Fibroblast of the aortic adventitia (primary cell): ENCODE results near the gene WNT2B. TPM values are rescaled to one million over a fixed set of nuclear protein-coding genes. Genes with fewer than 3 reads are reported as not detected.

Source experiments
- DNase-seq: peaks from one replicate; pipeline ENCODE4 v3.0.0-alpha.2; 2010; ENCODE audit warnings: low read depth
- H3K4me3 ChIP-seq: 2 replicates; pipeline ENCODE4 v1.5.1; 2011; ENCODE audit warnings: low read depth, mild to moderate bottlenecking, control low read depth, low read length, moderate library complexity
- total RNA-seq: library from RNA; depleted of rRNA; stranded (reverse); fragments of >200 nt; gene quantifications from 2 replicates; pipeline ENCODE4 v1.2.3, GENCODE V29; 2012; ENCODE audit warnings: low replicate concordance
- TF ChIP-seq, protein P1 (sequence below): IDR thresholded peaks from 2 replicates; pipeline ENCODE4 v1.5.1; 2011; ENCODE audit warnings: mild to moderate bottlenecking, low read length, control low read depth, inconsistent platforms; ENCODE audit not compliant: insufficient read depth

WNT2B gene
- total RNA-seq, 1 donor: 2.4 TPM

DNA sequence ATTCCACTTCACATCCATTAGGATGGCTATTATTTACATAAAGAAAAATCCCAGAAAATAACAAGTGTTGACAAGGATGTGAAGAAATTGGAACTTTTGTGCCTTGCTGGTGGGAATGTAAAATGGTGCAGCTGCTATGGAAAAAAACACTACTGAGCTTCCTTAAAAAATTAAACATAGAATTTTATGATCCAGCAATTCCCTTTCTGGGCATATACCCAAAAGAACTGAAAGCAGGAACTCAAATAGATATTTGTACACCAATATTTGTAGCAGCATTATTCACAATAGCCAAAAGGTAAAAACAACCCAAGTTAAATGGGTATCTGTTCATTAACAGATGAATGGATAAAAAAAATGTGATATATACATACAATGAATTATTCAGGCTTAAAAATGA lies 45.6 kb downstream of the WNT2B start:
- no peak for DNase-seq
- no peak overlapping the region for H3K4me3 ChIP-seq
- TF ChIP-seq, protein P1, sequence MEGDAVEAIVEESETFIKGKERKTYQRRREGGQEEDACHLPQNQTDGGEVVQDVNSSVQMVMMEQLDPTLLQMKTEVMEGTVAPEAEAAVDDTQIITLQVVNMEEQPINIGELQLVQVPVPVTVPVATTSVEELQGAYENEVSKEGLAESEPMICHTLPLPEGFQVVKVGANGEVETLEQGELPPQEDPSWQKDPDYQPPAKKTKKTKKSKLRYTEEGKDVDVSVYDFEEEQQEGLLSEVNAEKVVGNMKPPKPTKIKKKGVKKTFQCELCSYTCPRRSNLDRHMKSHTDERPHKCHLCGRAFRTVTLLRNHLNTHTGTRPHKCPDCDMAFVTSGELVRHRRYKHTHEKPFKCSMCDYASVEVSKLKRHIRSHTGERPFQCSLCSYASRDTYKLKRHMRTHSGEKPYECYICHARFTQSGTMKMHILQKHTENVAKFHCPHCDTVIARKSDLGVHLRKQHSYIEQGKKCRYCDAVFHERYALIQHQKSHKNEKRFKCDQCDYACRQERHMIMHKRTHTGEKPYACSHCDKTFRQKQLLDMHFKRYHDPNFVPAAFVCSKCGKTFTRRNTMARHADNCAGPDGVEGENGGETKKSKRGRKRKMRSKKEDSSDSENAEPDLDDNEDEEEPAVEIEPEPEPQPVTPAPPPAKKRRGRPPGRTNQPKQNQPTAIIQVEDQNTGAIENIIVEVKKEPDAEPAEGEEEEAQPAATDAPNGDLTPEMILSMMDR: no peak

DNA sequence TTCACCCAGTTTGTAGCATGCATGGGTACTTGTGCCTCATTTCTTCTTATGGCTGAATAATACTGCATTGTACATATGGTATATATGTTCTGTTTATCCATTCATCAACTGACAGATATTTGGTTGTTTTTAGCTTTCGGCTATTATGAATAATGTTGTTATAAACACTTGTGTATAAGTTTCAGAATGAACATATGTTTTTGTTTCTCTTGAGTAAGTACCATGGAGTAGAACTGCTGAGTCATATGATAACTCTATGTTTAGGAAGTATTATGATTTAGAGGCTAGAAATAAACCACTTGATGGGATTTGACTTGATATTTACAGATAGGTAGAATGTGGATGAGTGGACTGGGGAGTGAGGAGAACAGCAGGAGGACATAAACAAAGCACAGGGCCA lies 48.6 kb downstream of the WNT2B start:
- no peak overlapping the region for H3K4me3 ChIP-seq
- peak; percentile 48 for DNase-seq
- TF ChIP-seq, protein P1: no peak

DNA sequence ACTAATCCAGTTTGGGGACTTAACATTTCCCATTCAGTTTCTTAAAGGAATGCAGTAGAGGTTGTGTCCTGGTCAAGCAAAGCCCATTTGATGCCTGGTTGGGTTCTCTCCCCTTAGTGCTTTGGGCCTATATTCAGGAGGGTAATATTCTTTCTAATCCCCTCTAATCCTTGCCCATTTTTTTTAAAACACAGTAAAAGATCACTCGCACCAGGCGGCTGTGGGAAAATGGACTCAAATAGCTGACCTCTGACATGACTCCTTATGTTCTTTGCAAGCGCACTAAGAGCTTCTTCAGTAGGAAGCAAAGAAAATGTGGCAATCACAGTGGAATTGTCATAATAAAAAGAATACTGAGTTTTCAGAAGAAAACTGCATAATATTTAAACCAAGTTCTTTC lies 49.9 kb downstream of the WNT2B start:
- DNase-seq: no peak
- no peak overlapping the region for H3K4me3 ChIP-seq
- TF ChIP-seq, protein P1: no peak

DNA sequence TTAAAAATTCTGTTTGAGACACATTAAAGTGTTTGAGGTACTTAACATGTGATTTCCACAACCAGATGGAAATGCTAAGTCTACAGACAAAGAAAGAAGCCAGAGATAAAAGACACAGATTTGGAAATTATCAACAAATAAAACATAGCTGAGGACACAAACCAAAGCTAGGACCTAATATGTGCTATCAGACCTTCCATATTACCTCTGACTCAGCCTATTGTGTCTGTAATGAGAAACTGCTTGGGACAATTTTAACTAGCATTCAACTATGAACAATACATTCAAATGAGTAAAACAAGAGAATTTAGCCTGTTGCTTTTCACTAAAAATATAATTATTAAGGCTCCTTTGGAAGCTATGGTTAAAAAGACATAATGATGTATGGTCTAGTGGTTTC lies 54.6 kb downstream of the WNT2B start:
- DNase-seq: peak; percentile 56
- TF ChIP-seq, protein P1: no peak
- H3K4me3 ChIP-seq: no peak overlapping the region

DNA sequence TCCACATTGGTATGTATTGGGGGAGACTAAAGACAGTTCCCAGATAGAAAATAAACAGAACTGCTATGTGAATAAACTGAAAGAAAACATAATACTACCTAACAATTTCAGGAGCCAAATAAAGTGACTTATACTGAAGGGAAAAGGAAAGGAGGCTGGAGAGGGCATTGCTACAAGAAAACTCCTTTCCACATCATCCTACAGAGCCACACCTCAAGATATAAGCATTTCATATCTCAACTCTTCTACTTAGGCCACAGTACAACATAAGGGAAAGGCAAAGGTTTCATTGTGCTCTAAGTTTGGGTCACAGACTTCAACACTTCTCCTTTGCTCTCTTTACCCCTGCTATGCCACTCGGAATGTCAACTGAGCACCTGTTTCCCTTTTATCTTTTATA lies 55.3 kb downstream of the WNT2B start:
- TF ChIP-seq, protein P1: no peak
- no peak for DNase-seq
- H3K4me3 ChIP-seq: no peak overlapping the region

DNA sequence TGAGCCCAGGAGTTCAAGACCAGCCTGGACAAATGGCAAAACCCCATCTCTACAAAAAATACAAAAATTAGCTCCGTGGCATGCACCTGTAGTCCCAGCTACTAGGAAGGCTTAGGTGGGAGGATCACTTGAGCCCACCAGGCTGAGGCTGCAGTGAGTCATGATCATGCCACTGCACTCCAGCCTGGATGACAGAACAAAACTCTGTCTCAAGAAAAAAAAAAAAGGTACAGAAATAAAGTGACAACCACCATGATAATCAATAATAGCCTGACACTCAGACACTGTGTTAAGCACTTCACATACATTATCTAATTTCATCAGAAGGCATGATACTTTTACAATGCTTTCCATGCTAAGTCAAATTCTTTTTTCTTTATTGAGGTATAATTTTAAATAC lies 57.0 kb downstream of the WNT2B start:
- TF ChIP-seq, protein P1: no peak
- no peak overlapping the region for H3K4me3 ChIP-seq
- no peak for DNase-seq

DNA sequence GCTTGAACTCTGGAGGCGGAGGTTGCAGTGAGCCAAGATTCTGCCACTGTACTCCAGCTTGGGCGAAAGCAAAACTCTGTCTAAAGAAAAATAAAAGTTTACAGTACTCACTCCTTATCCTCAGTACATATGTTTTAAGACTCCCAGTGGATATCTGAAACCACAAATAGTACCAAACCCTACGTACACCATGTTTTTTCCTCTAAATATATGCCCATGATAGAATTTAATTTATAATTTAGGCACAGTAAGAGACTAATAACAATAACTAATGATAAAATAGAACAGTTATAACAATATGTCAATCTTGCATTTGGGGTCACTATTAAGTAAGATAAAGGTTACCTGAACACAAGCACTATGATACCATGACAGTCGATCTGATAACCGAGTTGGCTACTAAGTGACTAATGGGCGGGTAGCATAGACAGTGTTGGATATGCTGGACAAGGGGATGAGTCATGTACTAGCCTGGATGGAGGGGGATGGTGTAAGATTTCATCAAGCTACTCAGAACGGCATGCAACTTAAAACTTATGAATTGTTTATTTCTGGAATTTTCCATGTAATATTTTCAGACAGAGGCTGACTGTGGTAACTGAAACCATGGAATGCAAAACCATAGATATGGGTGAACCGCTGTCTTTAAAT lies 66.5 kb downstream of the WNT2B start:
- peak; percentile 82 for DNase-seq
- TF ChIP-seq, protein P1: no peak
- no peak overlapping the region for H3K4me3 ChIP-seq
